ENCODE measurements around the gene CAMKMT.

CAMKMT gene

DNA sequence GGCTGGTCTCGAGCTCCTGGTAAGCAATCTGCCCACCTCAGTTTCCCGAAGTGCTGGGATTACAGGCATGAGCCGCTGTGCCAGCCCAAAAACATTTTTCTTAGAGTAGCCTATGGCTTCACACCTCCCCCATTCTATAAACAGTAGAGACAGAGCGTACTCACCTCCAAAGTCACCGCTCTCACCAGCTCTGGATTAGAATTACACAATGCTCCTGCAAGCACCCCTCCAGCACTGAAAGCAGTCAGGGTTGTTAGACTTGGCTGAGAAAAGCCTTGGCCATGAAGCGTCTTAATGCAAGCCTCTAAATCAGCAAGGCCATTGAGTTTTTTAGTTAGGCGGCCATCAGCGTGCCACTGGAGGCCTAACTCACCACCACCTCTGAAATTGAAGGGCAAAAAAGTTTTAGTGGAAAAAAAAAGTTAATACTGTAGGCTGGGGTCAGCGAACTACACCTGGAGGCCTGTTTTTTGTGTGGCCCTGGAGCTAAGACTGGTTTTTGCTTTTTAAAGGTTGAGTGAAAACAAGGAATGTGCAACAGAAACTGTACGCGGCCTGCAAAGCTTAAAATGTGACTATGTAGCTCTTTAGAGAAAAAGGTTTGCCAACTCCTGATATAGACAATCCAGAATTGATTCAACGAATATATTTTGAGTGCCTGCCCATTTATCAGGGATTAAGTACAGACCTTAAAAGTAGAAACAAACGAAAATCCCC, 35.0 kb upstream of the CAMKMT start:
- TF ChIP-seq, protein P1, sequence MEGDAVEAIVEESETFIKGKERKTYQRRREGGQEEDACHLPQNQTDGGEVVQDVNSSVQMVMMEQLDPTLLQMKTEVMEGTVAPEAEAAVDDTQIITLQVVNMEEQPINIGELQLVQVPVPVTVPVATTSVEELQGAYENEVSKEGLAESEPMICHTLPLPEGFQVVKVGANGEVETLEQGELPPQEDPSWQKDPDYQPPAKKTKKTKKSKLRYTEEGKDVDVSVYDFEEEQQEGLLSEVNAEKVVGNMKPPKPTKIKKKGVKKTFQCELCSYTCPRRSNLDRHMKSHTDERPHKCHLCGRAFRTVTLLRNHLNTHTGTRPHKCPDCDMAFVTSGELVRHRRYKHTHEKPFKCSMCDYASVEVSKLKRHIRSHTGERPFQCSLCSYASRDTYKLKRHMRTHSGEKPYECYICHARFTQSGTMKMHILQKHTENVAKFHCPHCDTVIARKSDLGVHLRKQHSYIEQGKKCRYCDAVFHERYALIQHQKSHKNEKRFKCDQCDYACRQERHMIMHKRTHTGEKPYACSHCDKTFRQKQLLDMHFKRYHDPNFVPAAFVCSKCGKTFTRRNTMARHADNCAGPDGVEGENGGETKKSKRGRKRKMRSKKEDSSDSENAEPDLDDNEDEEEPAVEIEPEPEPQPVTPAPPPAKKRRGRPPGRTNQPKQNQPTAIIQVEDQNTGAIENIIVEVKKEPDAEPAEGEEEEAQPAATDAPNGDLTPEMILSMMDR (IDR thresholded peaks at IDR 0.05; ENCODE audit: low read depth, low read length) = no peak
- no peak overlapping the region for H3K4me3 ChIP-seq (ENCODE audit: low read depth, low read length)

DNA sequence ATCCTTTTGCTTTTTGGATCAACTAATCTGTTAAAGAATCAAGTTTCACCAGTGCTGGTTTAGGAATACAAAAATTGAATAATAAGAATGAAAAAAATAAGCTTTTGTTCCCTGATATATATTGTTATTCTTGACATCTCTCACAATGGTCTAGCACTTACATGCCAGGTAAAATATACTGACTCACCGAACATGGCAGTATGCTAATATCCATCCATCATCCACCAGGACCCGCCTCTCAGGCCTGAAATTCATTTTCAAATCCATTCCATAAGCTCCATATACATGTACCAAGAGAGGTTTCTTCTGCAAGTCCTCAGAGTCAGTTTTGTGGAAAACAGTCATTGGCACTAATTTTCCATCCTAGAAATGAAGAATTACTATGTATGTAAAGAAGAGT, 33.0 kb upstream of the CAMKMT start:
- TF ChIP-seq, protein P1 (IDR thresholded peaks at IDR 0.05; ENCODE audit: low read depth, low read length) = no peak
- H3K4me3 ChIP-seq (ENCODE audit: low read depth, low read length) = no peak overlapping the region

DNA sequence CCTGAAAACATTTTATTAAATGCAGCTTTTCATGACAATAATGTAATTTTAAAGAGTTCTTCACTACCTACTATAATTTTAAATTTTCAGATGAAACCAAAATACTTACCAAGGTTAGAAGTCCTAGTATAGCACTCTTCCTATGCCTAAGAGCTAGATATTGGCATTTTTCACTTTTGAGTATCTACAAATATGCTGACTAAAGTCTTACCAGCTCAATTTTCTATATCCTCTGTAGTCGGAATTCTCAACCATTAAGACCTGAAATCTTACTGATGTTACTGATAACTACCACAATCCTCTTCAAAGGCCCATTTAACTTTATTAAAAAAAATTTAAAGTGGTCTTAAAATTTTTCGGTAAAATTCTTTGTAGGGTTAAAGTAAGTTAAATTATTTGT, 32.4 kb upstream of the CAMKMT start:
- TF ChIP-seq, protein P1 (IDR thresholded peaks at IDR 0.05; ENCODE audit: low read depth, low read length) = no peak
- no peak overlapping the region for H3K4me3 ChIP-seq (ENCODE audit: low read depth, low read length)

DNA sequence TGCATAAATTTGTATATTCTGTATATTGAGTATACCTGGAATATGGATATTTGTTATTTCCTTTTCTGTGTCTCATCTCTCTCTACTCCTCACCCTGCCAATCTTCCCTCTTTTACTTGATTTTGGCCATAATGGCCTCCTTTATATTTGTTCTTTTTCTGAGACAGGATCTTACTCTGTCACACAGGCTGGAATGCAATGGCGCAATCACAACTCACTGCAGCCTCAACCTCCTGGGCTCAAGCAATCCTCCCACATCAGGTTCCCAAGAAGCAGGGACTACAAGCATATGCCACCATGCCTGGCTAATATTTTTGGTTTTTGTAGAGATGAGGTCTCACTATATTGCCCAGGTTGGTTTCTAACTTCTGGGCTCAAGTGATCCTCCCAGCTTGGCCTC, 30.9 kb upstream of the CAMKMT start:
- TF ChIP-seq, protein P1 (IDR thresholded peaks at IDR 0.05; ENCODE audit: low read depth, low read length) = no peak

DNA sequence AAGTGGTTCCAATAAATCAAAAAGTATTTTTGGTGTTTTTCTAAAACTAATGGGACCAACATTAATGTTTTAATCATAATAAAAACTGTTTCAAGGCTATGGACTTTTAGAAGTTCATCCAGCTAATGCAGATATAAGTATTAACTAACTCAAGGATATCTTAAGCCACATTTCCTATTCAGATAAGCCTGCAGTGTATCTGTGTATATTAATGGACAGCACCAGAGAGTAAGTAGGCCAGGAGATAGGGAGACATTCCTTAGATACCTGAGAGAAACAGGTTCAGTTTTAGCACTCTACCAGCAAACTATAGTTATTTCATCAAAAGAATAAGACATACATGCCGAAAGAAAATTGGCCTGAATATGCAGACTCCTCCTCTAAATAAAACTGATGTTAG, 27.8 kb upstream of the CAMKMT start:
- no peak overlapping the region for H3K4me3 ChIP-seq (ENCODE audit: low read depth, low read length)
- TF ChIP-seq, protein P1 (IDR thresholded peaks at IDR 0.05; ENCODE audit: low read depth, low read length) = no peak

More for the DNA sequence above, 30.9 kb upstream of the CAMKMT start:
- H3K4me3 ChIP-seq (ENCODE audit: low read depth, low read length) = no peak overlapping the region

DNA sequence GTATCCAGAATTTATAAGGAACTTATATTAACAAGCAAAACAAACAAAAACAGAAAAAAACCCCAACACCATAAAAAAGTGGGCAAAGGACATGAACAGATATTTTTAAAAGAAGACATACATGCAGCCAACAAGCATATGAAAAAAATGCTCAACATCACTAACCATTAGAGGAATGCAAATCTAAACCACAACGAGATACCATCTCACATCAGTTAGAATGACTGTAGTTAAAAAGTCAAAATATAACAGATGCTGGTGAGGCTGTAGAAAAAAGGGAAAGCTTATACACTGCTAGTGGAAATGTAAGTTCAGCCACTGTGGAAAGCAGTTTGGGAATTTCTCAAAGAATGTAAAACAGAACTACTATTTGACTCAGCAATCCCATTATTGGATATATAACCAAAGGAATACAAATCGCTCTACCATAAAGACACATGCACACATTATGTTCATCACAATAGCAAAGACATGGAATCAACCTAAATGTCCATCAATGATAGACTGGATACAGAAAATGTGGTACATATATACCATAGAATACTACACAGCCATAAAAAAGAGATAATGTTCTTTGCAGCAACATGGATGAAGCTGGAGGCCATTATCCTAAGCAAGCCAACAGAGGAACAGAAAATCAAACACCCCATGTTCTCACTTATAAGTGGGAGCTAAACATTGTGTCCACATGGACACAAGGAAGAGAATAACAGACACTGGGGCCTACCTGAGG, 25.8 kb upstream of the CAMKMT start:
- H3K4me3 ChIP-seq (ENCODE audit: low read depth, low read length) = no peak overlapping the region
- TF ChIP-seq, protein P1 (IDR thresholded peaks at IDR 0.05; ENCODE audit: low read depth, low read length) = no peak

DNA sequence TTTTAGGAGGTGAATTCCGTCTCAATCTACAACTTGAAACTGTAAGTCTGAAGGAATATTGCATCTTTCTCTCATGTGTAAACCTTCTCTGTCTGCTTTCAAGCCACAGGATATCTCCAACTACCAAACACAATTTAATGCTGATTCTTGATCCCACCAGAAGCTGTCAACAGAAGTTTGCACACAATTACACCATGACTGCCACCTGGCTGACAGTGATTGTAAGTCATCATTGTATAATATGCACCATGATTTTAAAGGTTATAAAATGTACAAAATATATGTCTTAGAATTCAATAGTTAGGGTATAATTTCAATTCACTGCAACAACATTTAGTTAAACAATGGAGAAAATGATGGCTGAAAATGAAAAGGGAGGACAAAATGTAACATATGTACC, 18.9 kb upstream of the CAMKMT start:
- TF ChIP-seq, protein P1 (IDR thresholded peaks at IDR 0.05; ENCODE audit: low read depth, low read length) = no peak

More for the DNA sequence above, 18.9 kb upstream of the CAMKMT start:
- no peak overlapping the region for H3K4me3 ChIP-seq (ENCODE audit: low read depth, low read length)
